CD4-positive, alpha-beta T cell treated with Interleukin-15 for 1 hour (primary cell): Measurements from ENCODE around the gene GALNT18.

Experiments used
- DNase-seq: peaks from one replicate; pipeline ENCODE4 v3.0.0-alpha.2; 2020

The GALNT18 gene

DNA sequence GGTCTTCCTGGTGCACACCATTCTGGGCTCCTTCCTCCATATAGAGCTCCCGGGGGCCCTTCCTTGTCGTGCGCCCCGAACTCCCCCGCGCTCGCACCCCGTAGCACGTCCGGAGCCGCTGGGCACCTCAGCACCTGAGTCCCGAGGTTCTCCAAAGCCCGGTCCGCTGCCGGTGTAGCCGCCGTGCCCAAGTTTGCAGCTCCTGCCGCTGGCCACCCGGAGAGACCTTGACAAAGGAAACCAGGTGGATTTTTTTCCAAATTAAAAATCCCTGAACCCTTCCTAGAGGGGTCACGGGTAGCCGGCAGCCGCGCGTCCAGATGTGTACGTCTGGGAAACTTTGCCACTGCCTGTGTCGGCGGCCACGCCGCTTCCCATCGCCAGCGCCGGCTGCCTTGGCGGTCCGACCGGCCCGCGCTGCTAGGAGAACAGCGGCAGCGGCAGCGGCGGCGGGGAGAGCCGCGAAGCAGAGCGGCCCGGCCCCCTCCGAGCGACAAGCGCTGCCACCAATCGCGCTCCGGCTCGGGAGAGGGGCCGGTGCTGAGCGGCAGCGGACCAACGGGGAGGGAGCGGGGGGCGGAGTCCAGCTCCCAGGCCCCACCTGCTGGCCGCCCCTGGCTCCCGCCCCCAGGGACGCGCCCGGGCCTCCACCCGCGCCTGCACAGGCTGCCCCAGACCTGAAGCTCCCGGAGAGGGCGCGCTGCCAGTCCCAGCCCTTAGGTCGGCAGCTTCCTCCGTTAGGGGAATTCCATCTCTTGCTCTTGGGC lies at the start of gene GALNT18:
TSS of gene GALNT18 (minus strand) at position 433 of the 767 bp plus-strand sequence.
- DNase-seq, result peak; percentile 66

DNA sequence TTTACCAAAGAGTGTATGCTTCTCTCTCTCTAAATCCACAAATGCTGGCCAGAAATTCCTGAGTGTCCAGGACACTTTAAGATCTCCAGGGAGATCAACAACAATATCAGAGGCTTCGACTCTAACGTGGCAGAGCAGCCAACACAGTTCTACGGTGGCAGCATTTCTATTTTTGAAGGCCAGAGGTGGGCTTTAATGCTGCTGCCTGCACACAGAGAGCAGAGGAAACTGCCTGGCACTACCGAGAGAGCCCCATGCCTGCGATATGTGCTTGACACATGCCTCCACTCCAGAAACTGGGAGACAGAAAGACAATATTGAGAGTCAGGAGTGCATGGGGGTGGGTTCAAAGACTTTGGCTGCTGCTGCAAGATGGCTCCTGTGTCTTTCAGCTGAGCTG lies 48.8 kb upstream of the GALNT18 start:
- no peak for DNase-seq

DNA sequence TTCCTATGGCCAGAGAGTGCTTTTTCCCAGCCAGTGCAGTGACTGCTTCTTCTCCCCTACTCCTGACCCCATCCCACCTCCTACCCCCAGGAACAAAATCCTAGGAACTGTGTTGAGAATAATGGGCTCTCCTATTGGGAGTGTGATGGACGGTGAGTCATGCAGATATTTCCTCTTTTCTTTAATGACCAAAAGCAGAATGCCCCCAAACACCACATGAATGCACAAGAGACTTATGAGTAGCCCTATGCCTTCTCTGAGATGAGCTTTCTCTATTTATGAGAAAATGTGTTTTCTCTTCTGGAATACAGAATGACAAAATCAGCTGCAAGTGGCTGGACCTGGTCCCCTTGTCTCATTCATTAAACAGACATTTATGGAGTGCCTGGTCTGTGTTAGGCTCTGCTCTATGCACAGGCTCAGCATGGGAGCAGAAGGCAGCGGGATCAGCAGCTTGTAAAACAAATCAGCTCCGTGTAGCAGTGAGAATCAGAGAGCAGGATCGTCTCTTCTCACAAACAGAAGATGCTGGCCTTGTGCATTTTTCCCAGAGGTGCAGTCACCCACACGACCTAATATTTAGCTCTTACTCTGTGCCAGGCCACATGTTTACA lies 47.5 kb upstream of the GALNT18 start:
- no peak for DNase-seq

DNA sequence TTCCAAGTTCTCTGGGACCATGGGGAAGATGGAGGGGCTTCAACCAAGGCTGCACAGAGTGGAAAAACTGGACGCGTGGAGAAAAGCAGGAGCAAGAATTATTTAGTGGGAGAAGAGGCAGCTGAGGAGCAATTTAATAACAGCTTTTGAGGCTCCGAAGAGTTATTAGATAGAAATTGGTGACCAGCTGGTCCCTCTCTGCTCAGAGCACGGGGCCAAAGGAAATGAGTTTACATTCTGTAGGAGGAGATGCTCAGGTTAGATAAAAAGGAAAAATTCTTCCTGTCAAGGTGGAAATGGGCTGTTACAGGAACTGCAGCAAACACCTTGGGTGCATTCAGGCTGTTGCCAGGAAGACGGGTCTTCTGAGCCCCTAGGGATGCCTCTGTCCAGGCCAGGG lies 47.0 kb upstream of the GALNT18 start:
- DNase-seq, result no peak

DNA sequence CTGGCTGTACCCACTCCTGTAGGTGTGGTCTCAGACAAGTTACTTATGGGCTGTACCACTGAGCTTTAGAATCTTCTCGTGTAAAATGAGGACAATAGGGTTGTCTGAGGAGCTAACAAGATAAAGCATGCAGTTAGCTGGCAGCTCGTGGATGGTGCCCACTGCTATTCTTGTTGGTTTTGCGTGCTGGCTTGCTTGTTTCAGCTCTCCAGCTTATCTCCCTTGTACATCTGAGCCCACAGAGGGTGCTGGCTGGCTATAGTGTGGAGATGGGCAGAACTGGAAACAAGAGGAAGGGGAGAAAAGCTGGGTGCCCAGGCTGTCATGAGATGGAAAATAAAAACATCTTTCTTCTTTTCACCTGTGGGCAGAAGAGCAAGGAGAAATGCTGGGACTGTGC lies 46.5 kb upstream of the GALNT18 start:
- no peak for DNase-seq

DNA sequence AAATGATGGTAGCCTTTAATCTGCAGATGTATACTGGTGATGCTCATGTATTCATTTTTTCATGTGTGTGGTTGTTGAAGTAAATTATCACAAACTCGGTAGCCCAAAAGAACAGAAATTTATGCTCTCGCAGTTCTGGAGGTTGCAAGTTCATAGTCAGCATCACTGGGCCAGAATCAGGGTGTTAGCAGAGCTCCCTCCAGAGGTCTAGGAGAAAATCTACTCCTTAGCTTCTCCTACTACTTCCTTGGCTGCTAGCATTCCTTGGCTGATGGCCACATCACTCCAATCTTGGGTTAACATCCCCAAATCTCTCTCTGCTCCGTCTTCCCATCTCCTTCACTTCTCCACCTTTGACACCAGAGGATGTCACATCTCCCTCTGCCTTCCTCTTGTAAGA lies 45.3 kb upstream of the GALNT18 start:
- no peak for DNase-seq

DNA sequence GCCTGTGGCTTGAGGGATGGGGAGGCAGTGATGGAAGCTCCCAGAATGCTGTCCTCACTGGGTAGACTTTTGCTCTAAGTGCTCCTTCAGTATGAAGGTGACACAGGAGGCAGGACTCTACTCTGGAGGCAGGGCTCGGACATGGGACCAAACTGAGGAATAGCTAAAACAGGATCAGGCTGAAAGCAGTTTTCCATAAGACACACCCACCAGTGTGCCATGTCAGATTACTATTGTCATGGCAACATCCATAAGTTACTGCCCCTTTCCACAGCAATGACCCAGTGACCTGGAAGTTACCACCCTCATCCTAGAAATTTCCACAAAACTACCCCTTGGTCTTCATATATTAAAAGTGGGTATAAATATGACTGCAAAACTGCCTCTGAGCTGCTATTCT lies 43.6 kb upstream of the GALNT18 start:
- no peak for DNase-seq

DNA sequence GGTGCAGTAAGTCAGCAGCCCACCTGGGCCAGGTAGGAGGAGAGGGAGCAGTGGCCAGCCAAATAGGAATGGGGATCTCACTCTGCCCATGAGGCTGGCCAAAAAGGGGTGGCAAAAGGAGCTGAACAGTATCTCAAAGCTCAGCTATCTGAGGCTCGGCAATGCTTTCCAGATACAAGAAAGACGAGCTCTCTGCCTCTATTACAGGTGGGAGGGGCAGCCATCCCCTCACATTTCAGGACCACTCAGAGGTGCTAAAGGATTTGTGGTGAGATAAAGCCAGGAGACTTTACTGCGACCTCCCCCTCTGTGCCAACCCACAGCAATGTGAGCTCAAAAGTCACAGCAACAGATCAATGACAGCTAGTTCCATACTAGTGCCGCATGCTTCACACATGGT lies 42.1 kb upstream of the GALNT18 start:
- no peak for DNase-seq

DNA sequence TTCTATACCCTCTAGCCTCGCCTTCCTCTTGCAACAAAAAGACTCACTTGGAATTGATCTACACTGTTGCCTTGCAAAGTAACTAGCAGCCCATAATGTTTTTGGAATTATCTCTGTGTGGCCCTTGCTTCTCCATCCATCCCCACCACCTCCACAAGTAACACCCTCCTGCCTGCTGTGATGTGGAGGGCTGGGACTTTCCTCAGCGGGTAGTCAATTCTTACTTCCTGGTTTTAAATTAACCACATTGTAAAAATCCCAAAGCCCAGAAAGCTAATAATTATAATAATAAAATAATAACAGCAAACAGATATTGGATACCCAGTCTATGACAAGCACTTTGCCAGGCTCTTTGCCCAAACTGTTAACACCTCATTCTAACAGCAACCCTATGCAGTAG lies 40.8 kb upstream of the GALNT18 start:
- DNase-seq, result no peak

DNA sequence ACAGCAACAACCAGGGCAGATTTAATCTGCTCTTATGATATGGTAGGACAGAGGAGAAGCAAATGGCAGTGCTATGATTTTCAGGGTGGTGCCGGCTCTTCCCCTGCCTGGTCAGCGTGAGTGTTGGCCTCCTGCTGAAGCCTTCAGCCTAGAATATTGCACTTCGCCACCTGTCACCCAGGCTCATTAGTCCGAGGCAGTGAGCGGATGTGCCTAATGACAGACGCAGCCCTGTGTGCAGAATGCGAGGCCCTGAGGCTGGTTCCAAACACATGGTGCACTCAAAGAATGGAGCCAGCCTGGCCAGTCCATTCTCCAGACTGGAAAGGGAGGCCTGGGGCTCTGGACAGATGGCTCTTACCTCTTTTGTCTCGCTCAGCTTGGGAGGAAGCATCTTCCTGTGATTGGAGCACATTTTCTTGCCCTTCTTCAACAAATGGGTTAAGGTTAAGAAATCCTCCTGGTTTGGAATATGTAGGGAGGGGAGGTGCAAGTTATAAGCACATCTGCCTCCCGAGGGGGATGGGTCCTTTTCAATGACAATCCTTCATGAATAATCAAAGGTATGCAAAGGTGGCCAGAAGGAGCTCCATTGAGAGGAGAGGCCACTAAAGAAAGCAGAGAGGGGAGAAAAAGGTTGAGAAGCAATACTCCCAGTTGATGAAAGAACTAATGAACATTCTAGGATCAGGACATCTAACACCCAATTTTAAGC lies 39.7 kb upstream of the GALNT18 start:
- no peak for DNase-seq

DNA sequence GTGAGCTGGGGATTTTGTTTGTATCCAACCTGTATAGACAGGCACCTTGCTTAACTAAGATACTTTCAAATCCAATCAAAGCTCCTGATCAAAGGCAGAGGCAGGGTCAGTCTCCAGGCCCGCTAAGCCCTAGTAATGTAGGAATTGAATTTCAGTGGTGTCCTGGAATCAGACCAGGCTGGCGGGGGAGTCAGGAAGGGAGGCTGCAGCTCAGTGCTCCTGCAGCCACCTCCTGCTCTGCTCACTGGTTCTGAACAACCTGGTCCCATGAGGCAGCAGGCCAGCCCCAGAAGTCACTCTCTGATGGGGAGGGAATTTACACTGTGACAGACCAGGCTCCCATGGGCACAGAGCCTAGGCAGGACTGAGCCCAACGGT lies 38.5 kb upstream of the GALNT18 start:
- no peak for DNase-seq

DNA sequence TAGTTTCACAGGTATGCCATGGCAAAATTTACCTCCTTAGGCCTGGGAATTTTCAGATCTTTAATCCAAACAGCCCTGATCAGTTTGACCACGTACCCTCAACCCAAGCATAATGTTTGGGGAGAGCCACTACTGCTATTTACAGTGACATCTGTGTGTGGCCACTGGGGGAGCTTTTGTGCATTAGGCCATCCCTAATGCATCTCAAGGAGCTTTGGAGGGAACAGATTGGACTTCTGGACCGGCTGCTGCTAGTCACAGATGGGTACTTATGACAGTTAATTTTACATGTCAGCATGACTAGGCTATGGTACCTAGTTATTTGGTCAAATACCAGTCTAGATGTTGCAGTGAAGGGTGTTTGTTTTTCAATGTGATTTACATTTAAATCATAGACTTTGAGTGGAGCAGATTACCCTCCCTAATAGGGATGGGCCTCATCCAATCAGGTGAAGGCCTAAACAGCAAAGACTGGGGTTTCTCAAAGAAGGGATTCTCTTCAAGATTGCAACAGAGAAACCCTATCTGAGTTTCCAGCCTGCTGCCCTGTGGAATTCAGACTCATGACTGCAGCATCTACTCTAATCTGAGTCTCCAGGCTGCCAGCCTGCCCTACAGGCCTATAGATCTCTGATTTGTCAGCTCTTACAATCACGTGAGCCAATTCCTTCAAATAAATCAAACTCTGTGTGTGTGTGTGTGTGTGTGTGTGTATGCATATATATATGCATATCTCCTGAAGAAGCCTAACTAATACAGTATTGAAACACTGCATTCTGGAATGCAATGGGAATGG lies 38.0 kb upstream of the GALNT18 start:
- no peak for DNase-seq

DNA sequence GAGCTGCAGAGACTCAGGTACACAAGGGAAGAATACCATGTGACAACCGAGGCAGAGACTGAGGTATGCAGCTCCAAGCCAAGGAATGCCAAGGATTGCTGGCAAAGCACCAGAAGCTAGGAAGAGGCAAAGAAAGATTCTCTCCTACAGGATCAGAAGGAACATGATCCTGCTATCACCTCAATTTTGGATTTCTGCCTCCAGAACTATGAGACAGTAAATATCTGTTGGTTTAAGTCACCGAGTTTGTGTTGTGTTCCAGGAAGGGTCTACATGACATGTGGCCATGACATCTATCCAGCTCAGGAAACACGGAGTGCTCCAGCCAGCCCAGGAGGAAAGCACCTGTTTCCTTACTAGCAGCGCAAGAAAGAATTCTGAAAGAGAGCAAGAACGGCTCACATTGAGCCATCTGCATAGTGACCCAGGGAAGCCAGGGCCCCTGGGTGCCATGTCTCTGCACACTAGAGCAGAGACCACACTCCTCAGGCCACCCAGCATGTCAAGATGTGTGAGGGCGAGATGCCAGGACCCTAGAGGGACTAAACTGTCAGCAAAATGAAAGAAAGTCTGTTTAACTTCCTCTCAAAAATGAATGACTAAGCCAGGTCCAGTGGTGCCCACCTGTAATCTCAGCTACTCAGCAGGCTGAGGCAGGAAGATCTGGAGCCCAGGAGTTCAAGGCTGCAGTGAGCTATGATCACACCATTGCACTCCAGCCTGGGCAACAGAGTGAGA lies 35.6 kb upstream of the GALNT18 start:
- no peak for DNase-seq

DNA sequence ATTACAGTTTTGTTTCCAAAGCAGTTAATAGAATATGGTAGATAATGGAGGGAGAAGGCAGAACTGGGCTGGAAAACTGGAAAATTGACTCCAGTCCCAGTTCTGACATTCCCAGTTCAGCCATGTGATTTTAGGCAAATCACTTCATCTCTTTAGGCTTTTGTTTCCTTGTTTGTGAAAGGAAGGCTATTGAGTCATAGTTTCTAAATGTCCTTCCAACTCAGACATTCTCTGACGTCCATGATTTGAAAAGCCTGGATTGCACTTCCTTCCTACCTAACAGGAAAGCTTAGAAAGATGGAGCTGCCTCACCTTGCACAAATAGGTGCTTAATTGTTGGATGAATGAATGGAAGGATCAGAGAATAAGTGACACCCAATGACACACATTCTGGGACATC lies 19.8 kb upstream of the GALNT18 start:
- DNase-seq, result no peak

DNA sequence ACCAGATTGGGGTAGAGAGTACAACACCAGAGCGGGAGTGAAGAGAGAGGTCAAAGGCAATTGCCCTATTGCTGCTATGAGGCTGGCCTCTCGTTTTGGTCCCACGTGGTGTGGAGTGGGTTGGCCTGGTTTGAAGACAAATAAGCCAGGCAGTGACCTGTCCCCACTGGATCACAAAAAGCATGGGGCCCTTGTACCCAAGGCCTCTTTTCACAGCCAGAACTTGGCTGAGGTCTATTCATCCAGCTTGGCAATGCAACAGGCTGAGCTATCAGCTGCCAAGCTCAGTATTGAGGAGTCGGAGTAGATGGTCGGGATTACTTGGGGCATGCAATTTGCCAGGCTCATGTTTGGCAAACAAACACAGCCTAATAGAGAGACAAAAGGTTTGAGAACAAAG lies 19.2 kb upstream of the GALNT18 start:
- DNase-seq, result no peak

DNA sequence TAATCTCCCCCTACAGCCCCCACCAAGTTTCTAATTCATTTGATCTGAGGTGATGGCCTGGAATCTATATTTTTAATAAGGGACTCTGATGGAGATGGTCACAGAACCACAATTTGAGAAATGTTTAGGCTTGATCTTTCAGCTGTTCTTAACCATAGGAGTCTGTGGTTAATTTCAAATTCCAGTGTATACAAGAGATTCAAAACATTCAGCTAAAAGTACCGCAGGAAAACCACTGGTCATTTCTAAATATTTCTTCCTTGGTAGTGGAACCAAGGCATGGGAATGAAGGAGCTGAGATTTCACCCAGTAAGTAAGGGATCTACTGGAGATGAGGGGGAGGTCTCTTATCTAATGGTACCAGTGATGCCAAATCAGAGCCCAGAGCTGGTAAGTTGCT lies 18.3 kb upstream of the GALNT18 start:
- DNase-seq, result no peak

DNA sequence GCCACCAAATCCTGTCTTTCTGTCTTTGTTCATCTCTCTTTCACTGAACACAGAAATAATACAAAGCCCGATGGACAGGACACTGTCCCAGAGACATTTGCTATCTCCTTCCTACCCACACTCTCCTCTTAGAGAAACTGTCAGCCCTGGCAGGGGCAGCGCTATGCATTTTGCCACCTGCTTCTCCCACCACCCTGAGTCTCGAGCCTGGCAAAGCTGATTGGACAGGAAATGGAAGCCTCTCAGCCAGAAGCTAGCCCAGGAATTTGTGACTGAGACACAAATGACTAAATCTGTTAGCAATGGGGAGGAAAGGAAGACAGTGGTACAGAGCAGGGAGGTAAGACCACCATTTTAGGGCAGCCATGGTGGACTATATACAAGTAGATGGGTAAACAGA lies 14.9 kb upstream of the GALNT18 start:
- no peak for DNase-seq

DNA sequence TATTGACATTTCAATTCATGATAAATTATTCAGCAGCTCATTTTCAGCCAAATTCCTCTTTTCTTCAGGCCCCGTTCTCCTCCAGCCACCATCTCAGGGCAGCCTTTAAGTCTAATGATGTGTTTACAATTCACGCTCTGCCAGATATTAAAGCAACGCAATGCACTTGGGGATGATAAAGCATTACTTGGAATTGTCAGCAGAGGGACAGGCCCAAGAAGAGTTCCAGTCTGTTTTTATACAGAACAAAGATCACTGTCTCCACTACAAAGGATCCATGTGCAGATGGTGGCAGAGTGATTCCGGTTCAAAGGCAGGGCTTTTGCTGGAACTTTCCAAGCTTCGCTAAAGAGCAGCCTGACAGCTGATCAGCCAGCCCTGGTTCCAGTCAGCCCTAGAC lies 13.6 kb upstream of the GALNT18 start:
- DNase-seq, result no peak

DNA sequence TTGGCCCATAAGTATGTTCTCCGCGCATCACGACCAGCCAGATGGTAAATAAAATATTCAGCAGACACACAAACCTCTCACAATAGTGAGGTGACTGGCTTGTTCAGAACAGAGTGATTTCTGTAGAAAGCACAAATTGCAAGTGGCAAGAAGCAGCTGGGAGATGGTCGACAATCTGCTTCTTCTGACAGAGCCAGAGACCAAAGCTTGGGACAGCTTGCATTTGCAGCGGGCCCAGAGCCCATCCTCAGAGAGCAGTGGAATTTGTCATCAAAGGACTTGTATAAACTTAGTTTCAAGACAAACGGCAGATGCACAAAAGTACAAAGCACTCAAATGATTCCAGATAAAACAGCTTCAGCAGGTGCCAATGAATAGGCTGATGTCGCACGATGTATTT lies 7.6 kb upstream of the GALNT18 start:
- DNase-seq, result no peak

DNA sequence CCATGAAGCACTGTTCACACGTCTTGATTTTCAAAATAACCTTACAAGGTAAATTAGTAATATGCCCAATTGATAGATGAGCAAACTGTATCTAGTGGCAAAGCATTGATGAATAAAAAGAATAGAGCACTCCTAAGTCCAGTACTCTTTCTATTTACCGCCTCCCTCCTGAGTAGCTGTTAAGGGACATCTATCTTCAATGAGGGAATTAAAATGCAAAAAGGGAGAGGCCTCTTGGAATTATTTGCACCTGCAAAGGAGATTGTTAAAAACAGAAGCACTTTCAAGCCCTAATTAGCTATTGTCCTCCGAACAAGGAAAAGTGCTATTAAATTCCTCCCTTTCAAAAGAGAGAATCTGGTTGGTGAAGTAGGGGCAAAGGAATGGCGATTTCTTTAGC lies 6.8 kb upstream of the GALNT18 start:
- no peak for DNase-seq

DNA sequence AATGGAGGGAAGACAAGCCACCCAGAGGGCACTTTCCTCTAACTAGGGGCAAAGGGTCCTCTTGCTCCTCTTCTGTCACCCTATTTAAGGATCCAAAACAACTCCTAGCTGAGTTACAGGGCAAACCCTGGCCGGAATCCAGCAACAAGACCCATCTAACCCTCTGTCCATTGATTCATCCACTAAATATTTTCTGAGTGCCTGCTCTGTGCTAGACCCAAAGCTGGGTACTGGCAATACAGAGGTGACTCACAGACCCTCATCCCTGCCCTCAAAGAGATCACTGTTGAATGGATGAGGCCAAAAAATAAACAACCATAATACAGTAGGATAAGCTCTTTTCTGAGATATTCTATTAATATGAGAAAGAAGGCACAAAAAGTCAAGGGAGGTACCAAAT lies 4.3 kb upstream of the GALNT18 start:
- no peak for DNase-seq

DNA sequence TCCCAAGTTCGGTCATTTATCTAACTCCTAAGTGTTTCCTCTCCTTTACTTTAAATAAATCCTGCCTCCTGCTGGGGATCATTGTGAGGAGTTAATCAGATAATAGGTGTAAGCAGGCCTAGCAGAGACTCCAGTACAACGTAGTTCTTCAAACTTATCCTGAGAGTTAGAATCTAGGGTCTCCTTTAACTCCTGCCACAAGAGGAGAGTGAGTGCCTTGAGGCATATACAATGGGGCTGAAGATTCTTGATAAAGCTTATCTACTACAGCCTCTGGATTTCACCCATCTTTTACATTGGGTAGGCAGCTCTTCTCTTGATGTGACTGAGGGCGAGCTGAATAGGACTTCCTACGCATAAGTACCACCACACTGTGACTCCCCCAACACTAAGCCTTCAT lies 3.1 kb upstream of the GALNT18 start:
- DNase-seq, result no peak

DNA sequence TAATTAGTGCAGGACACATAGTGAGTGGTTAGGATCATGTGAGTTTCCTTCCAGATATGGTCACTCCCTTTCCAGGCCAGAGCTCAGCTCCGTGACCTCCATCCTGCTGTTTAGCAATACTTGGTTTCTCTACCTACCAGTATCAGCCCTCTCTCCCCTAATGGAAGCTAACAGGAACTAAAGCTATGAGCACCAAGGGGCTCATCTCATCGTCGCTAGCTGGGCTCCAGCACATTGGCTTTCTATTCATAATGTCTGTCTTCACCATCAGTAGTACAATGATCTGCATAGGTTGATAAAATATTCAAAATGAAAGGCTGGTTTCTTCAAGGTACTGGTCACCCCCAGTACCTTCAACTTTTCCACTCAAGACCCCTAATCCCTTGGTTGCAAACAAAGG lies 2.4 kb upstream of the GALNT18 start:
- DNase-seq, result no peak
